A549 (cell line): ENCODE measurements around the gene TUBGCP6. TPM values are rescaled to one million over a fixed set of nuclear protein-coding genes. Genes with fewer than 3 reads are reported as not detected.
A peak's percentile ranks its signal among the peaks of the same experiment; 100 is the strongest.

ENCODE experiments used
- ATAC-seq, 2 experiments: fragments of 200-7000 bp in 1 of 2; fragments of >200 bp in 1 of 2; cut with Nextera tagmentation in 1 of 2; cut with Tn5 transposase in 1 of 2; 3 replicates each; pipeline versions ENCODE4 v1.8.0 to v1.9.1; 2018 to 2020; ENCODE audit warnings: mild to moderate bottlenecking in 1 of 2, moderate library complexity in 1 of 2
- CTCF ChIA-PET: fragments of 300-600 bp; sonication (Branson Sonifier 250); formaldehyde crosslinking; extraction: SDS; loops from one replicate; lab custom pipeline; 2021; ENCODE audit warnings: antibody characterized with exemption, inconsistent platforms; lab: Yijun Ruan, JAX
- POLR2A ChIA-PET: fragments of 350-600 bp; formaldehyde crosslinking; extraction: SDS; loops from one replicate; lab custom pipeline; 2021; ENCODE audit warnings: antibody characterized with exemption, inconsistent platforms; lab: Yijun Ruan, JAX
- DNase-seq, 2 experiments: peaks; one replicate each; pipeline versions ENCODE4 v3.0.0 to v3.0.0-alpha.2; 2011 to 2016; ENCODE audit warnings: low read depth in 1 of 2, low spot score in 1 of 2
- FAIRE-seq: peaks from 2 replicates; lab custom pipeline; 2011; peaks lifted over from hg19 to GRCh38; lab: Jason Lieb, UNC
- H3K27ac ChIP-seq, 2 experiments: fragments of >200 bp; sonication (Bioruptor Twin); formaldehyde crosslinking; 3 replicates each; pipeline ENCODE4 v1.5.1; 2016 to 2017
- H3K4me1 ChIP-seq: fragments of >200 bp; sonication (Bioruptor Twin); formaldehyde crosslinking; 3 replicates; pipeline ENCODE4 v1.6.1; 2016
- H3K4me2 ChIP-seq: fragments of >200 bp; sonication (Bioruptor Twin); formaldehyde crosslinking; 3 replicates; pipeline ENCODE4 v1.6.1; 2016
- H3K4me3 ChIP-seq: fragments of >200 bp; sonication (Bioruptor Twin); formaldehyde crosslinking; 3 replicates; pipeline ENCODE4 v1.5.1; 2016
- H3K9me3 ChIP-seq: fragments of >200 bp; sonication (Bioruptor Twin); formaldehyde crosslinking; 3 replicates; pipeline ENCODE4 v1.6.1; 2016
- CBX2 ChIP-seq: fragments of 200-600 bp; sonication (generic); IDR thresholded peaks from 2 replicates; pipeline ENCODE4 v1.6.1; 2016; ENCODE audit warnings: low read depth, mild to moderate bottlenecking, borderline replicate concordance
- CBX8 ChIP-seq: fragments of 200-600 bp; sonication (generic); IDR thresholded peaks from 2 replicates; pipeline ENCODE4 v1.6.1; 2016
- E2F6 ChIP-seq: IDR thresholded peaks from 2 replicates; pipeline ENCODE4 v1.6.1; 2012; ENCODE audit warnings: low read depth, borderline replicate concordance
- FOXS1 ChIP-seq: fragments of 250-450 bp; sonication (Bioruptor Pico); IDR thresholded peaks from 2 replicates; pipeline ENCODE4 v1.5.0; 2020; ENCODE audit warnings: mild to moderate bottlenecking, moderate library complexity
- HOXB13 ChIP-seq: fragments of 250-450 bp; sonication (Bioruptor Pico); IDR thresholded peaks from 2 replicates; pipeline ENCODE4 v1.5.0; 2020; ENCODE audit warnings: low read depth, mild to moderate bottlenecking, moderate library complexity
- JUN ChIP-seq, 2 experiments: fragments of >200 bp; sonication (Bioruptor Twin); formaldehyde crosslinking; IDR thresholded peaks; 2 replicates in 1 of 2; 3 replicates in 1 of 2; pipeline ENCODE4 v1.6.1; 2016 to 2017
- KDM1A ChIP-seq: fragments of 200-600 bp; sonication (generic); IDR thresholded peaks from 2 replicates; pipeline ENCODE4 v1.6.1; 2016; ENCODE audit warnings: low read depth, mild to moderate bottlenecking
- MAFK ChIP-seq: fragments of 450-650 bp; IDR thresholded peaks from 2 replicates; pipeline ENCODE4 v1.6.1; 2014; ENCODE audit not compliant: partially characterized antibody
- POLR2A ChIP-seq: IDR thresholded peaks from 2 replicates; pipeline ENCODE4 v1.6.1; 2012; ENCODE audit warnings: mild to moderate bottlenecking, low read length
- RNF2 ChIP-seq: fragments of 200-600 bp; sonication (generic); IDR thresholded peaks from 2 replicates; pipeline ENCODE4 v1.6.1; 2016; ENCODE audit warnings: low read depth, mild to moderate bottlenecking, antibody characterized with exemption, moderate library complexity, borderline replicate concordance
- SMC3 ChIP-seq: fragments of >200 bp; sonication (Bioruptor Twin); formaldehyde crosslinking; IDR thresholded peaks from 3 replicates; pipeline ENCODE4 v1.6.1; 2018; ENCODE audit warnings: inconsistent platforms
- USF2 ChIP-seq: fragments of 450-650 bp; IDR thresholded peaks from 2 replicates; pipeline ENCODE4 v1.6.1; 2014; ENCODE audit warnings: antibody characterized with exemption
- WGBS: methylation state at CpG from one replicate; pipeline ENCODE4 v1.1.6; 2017; ENCODE audit errors: missing lambda C conversion rate; 5-methylcytosine and 5-hydroxymethylcytosine counted together
- polyA plus RNA-seq, 4 experiments: library from polyadenylated mRNA; depleted of rRNA in 3 of 4; stranded (reverse); fragments of >200 nt; fragmentation: RNase III in 1 of 4; extraction: RNeasy Plus Mini Kit Qiagen cat#74134 plus additional on column Dnase treatment in 1 of 4; gene quantifications; 2 replicates in 3 of 4; 3 replicates in 1 of 4; pipeline ENCODE4 v1.2.3, GENCODE V29; 2011 to 2017
- TF ChIP-seq, protein P1 (sequence below): fragments of >200 bp; sonication (Bioruptor Twin); formaldehyde crosslinking; IDR thresholded peaks from 2 replicates; pipeline ENCODE4 v1.6.1; 2016
- TF ChIP-seq, protein P2 (sequence below): fragments of >200 bp; sonication (Bioruptor Twin); formaldehyde crosslinking; IDR thresholded peaks from 3 replicates; pipeline ENCODE4 v1.6.1; 2016
- TF ChIP-seq, protein P3 (sequence below): IDR thresholded peaks from 2 replicates; pipeline ENCODE4 v1.6.1; 2012

Gene TUBGCP6
- polyA plus RNA-seq, 2 of the 4 experiments (the other 2 are of a cell fraction): 6.5 to 14.2 TPM

DNA sequence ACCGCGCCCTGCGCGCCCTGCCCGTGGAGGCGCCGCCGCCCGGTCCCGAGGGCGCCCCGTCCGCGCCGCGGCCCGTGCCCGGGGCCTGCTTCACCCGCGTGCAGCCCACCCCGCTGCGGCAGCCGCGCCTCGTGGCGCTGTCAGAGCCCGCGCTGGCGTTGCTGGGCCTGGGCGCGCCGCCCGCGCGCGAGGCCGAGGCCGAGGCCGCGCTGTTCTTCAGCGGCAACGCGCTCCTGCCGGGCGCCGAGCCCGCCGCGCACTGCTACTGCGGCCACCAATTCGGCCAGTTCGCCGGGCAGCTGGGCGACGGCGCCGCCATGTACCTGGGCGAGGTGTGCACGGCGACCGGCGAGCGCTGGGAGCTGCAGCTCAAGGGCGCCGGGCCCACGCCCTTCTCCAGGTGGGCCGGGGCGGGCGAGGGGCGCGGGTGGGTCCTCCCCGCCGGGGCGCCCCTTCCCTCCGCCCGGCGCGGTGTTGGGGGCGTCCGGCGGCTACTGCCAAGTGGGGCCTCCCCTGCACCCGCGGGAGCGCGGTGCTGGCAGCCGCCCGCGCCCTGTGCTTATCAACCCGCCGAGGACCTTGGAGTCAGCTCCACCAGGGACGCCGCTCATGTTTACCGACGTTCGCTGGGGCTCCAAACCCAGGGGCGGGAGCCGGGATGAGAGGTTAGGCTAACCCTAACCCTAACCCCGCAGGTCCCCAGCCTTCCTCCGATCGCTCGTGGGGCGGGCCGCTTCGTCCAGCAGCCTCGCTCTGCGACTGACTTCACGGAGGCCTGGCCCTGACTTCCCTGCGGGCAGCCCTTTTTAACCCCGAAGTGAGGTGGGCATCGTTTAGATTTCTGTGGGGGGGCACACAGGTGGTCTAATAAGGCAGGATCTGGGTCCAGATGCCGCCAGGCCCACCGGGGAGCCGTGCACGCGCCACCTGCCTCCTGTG lies 43.4 kb downstream of the TUBGCP6 start:
- H3K9me3 ChIP-seq: peaks cover 10% of the 10 kb centered on the region; the same call in 2 of the 3 replicates
- H3K4me3 ChIP-seq: peak overlapping the region; percentile 95
- no peaks in the 10 kb centered on the region for H3K4me1 ChIP-seq
- TF ChIP-seq, protein P1, sequence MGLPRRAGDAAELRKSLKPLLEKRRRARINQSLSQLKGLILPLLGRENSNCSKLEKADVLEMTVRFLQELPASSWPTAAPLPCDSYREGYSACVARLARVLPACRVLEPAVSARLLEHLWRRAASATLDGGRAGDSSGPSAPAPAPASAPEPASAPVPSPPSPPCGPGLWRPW: no peak
- TF ChIP-seq, protein P2, sequence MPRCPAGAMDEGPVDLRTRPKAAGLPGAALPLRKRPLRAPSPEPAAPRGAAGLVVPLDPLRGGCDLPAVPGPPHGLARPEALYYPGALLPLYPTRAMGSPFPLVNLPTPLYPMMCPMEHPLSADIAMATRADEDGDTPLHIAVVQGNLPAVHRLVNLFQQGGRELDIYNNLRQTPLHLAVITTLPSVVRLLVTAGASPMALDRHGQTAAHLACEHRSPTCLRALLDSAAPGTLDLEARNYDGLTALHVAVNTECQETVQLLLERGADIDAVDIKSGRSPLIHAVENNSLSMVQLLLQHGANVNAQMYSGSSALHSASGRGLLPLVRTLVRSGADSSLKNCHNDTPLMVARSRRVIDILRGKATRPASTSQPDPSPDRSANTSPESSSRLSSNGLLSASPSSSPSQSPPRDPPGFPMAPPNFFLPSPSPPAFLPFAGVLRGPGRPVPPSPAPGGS: no peak
- peak in 1 of 2 experiments; percentile 20; a peak in 1 of 5 replicates for TF ChIP-seq JUN (IDR thresholded peaks at IDR 0.05)
- ATAC-seq (peak; percentile 17 to 39; a peak in 5 of 6 replicates), FAIRE-seq (no peak), DNase-seq (no peak)
- WGBS: 80% methylated on average over 17 of the region's 115 CpGs
- H3K27ac ChIP-seq: peak overlapping the region; percentile 93 to 99
- ChIA-PET POLR2A (no interaction called here), CTCF (interaction anchor here (1.3 kb wide), 1 partner anchor 270 kb away, joined by 3 read pairs; no protein-coding TSS in a partner anchor)
- H3K4me2 ChIP-seq: peak overlapping the region; percentile 85

DNA sequence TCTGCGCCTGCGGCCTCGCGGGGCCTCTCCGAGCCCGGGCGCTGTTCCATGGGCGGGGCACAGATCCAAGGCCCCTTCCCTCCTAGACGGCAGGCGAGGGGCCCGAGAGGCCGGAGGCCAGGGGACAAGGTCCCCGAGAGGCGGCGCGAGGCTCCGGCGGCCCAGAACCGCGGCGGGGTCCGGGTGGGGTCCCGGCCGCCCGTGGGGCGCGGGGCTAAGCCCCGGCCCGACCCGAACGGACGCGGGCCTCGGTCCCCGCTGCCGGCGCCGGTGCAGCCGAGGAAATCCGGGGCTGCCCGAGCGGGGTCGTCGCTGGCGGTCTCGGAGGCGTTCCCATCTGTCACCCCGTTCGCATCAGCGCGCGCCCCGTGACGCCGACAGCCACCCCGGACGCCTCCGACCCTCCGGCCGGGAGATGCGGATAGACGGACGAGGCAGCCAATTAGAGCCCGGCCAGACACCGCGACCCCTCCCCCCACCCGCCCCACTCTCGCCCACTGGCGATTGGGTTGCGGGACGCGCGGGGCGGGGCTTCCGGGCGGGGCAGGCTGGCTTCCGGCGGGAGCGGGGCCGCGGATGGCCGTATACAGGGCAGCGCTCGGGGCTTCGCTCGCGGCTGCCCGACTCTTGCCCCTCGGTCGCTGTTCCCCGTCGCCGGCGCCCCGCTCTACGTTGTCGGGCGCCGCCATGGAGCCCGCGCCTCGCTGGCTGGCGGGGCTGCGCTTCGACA lies 44.2 kb downstream of the TUBGCP6 start, which contains the start of gene SELENOO:
SELENOO (plus strand) TSS at position 551 of the 730 bp plus-strand sequence; CDS start at position 577, 26 bp downstream.
- TF ChIP-seq POLR2A: peak; percentile 73
- TF ChIP-seq JUN (IDR thresholded peaks at IDR 0.05): peak in 1 of 2 experiments; percentile 70; a peak in 2 of 5 replicates
- peak; percentile 38; the same call in 1 of the 2 replicates for TF ChIP-seq E2F6
- TF ChIP-seq MAFK: no peak
- TF ChIP-seq, protein P3, sequence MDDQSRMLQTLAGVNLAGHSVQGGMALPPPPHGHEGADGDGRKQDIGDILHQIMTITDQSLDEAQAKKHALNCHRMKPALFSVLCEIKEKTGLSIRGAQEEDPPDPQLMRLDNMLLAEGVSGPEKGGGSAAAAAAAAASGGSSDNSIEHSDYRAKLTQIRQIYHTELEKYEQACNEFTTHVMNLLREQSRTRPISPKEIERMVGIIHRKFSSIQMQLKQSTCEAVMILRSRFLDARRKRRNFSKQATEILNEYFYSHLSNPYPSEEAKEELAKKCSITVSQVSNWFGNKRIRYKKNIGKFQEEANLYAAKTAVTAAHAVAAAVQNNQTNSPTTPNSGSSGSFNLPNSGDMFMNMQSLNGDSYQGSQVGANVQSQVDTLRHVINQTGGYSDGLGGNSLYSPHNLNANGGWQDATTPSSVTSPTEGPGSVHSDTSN: peak; percentile 89
- 0 out of 2 replicates have a peak, but pooled peaks have one; percentile 54 for TF ChIP-seq RNF2
- no peak for TF ChIP-seq HOXB13 (CRISPR knock-in tag)
- no peak for TF ChIP-seq CBX2
- no peak for TF ChIP-seq FOXS1 (CRISPR knock-in tag)
- TF ChIP-seq, protein P2: peak; percentile 46; the same call in 1 of the 3 replicates
- H3K27ac ChIP-seq: peak within 1 kb of the TSS; percentile 93 to 99
- FAIRE-seq: no peak
- ChIA-PET CTCF (no interaction called here), POLR2A (no interaction called here)
- peaks cover 10% of the 10 kb centered on the region; the same call in 2 of the 3 replicates for H3K9me3 ChIP-seq
- ATAC-seq: peak; percentile 86 to 95
- peak within 1 kb of the TSS; percentile 95 for H3K4me3 ChIP-seq
- DNase-seq: peak; percentile 83 to 93
- no peaks in the 10 kb centered on the region for H3K4me1 ChIP-seq
- no CpG with 5 or more reads among the region's 105 CpGs for WGBS
- peak within 1 kb of the TSS; percentile 88 for H3K4me2 ChIP-seq

DNA sequence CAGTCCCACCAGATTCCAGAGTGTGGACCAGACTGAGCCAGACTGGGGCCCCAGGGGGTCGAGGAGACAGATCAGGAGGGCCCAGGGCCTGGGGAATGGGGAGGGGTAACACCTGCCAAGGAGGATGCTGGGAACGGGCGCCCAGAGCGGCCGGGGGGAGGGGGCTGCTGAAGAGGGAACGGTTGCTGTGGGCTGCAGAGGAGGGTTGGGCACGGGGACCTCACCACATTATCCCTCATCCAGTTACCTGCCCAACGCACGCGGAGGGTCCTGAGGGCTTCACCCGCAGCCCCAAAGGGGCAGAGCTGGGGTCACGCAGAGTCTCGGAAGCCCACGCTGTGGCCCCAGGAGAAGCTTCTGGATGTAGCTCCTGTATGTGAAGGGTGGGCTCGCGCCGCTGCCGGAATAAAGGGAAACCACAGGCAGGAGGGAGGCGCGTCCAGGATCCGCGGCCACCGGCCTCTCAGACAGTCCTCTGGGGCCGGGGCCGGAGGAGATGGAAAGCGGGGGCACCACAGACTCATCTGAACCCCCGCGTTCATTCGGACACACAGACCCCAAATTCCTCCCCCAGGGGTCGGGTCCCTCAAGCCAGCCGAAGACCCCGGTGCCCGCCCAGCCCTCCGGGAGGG lies 44.9 kb downstream of the TUBGCP6 start:
- FAIRE-seq (no peak), ATAC-seq (peak; percentile 49 to 50; a peak in 5 of 6 replicates), DNase-seq (no peak)
- TF ChIP-seq CBX8 (no peak), SMC3 (no peak), KDM1A (no peak), E2F6 (no peak), USF2 (no peak)
- TF ChIP-seq, protein P3: no peak
- 31% methylated on average over 10 of the region's 34 CpGs for whole genome bisulfite sequencing
- Histone ChIP-seq H3K4me3 (peak overlapping the region; percentile 95), H3K27ac (peak overlapping the region; percentile 93 to 99), H3K4me2 (peak overlapping the region; percentile 88), H3K9me3 (peaks cover 10% of the 10 kb centered on the region; the same call in 2 of the 3 replicates), H3K4me1 (no peaks in the 10 kb centered on the region)
- ChIA-PET CTCF (no interaction called here), POLR2A (no interaction called here)
